Measurements from ENCODE around the gene NEDD9.

Gene NEDD9

DNA sequence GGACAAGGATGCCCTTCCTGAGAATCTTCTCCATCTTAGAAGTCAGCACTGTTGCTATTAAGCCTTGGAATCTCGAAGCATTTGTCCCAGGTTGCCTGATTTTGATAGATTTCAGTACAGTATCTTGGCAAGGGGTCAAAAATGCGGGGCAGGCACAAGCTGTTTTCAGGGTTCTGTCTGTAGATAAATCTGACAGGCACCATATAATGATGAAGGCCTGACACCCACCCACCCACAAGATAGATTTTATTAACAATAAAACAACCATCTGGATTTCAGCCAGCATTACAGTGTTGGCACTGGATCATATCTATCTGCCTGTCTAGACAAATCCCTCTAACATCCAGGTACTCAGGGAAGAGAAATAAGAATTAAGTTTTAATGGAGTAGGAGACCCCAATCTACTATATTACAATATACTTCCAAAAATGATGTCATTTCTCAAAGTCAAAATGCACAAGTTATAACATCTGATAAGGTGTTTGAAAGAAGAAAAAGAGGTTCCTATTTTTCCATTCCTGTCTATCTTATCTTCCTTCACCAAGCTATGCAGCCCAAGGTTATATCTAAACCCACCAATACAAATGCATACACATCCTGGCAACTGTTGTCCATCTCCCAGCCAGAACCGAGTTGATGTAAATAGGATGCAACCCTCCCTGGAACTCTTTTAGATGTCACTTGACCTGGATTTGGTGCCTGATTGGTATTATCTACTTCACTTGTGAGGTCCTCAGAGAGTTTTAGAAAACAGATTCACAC is 10.7 kb downstream of the NEDD9 start:
- Histone ChIP-seq H3K27me3 (ENCODE audit: insufficient read depth, low read depth, severe bottlenecking) (no peaks in the 10 kb centered on the region), H3K27ac (no peak overlapping the region)

DNA sequence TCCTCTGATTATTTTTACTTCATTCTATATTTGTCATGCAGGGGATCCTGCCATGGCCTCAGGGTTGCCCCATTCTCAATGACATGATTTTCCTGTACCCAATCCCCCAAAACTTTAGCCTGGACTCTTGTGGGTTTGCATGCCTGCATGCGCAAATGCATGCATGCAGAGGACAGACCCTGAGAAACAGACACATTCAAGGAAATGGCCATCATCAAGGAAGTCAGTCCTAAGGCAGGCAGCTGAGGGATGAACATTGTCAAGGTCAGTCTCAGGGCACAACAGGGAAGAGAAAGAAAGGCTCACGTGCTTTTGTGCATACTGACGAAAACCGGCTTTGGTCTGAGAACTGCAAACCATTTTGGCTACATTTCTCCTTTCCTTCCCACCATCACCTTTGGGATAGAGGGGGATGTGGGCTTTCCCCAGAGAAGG is 13.1 kb downstream of the NEDD9 start:
- TF ChIP-seq, protein P1, sequence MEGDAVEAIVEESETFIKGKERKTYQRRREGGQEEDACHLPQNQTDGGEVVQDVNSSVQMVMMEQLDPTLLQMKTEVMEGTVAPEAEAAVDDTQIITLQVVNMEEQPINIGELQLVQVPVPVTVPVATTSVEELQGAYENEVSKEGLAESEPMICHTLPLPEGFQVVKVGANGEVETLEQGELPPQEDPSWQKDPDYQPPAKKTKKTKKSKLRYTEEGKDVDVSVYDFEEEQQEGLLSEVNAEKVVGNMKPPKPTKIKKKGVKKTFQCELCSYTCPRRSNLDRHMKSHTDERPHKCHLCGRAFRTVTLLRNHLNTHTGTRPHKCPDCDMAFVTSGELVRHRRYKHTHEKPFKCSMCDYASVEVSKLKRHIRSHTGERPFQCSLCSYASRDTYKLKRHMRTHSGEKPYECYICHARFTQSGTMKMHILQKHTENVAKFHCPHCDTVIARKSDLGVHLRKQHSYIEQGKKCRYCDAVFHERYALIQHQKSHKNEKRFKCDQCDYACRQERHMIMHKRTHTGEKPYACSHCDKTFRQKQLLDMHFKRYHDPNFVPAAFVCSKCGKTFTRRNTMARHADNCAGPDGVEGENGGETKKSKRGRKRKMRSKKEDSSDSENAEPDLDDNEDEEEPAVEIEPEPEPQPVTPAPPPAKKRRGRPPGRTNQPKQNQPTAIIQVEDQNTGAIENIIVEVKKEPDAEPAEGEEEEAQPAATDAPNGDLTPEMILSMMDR (IDR thresholded peaks at IDR 0.05; ENCODE audit: low read depth, low read length): no peak
- Histone ChIP-seq H3K27me3 (ENCODE audit: insufficient read depth, low read depth, severe bottlenecking) (no peaks in the 10 kb centered on the region), H3K27ac (no peak overlapping the region), H3K9me3 (ENCODE audit: severe bottlenecking) (no peaks in the 10 kb centered on the region), H3K4me3 (ENCODE audit: low read depth, low read length) (no peak overlapping the region), H3K36me3 (no peaks in the 10 kb centered on the region)
- DNase-seq: no peak

More for the DNA sequence above, 10.7 kb downstream of the NEDD9 start:
- no peak for DNase-seq
- TF ChIP-seq, protein P1 (IDR thresholded peaks at IDR 0.05; ENCODE audit: low read depth, low read length): no peak
- H3K9me3 ChIP-seq (ENCODE audit: severe bottlenecking): no peaks in the 10 kb centered on the region
- H3K36me3 ChIP-seq: no peaks in the 10 kb centered on the region
- H3K4me3 ChIP-seq (ENCODE audit: low read depth, low read length): no peak overlapping the region

DNA sequence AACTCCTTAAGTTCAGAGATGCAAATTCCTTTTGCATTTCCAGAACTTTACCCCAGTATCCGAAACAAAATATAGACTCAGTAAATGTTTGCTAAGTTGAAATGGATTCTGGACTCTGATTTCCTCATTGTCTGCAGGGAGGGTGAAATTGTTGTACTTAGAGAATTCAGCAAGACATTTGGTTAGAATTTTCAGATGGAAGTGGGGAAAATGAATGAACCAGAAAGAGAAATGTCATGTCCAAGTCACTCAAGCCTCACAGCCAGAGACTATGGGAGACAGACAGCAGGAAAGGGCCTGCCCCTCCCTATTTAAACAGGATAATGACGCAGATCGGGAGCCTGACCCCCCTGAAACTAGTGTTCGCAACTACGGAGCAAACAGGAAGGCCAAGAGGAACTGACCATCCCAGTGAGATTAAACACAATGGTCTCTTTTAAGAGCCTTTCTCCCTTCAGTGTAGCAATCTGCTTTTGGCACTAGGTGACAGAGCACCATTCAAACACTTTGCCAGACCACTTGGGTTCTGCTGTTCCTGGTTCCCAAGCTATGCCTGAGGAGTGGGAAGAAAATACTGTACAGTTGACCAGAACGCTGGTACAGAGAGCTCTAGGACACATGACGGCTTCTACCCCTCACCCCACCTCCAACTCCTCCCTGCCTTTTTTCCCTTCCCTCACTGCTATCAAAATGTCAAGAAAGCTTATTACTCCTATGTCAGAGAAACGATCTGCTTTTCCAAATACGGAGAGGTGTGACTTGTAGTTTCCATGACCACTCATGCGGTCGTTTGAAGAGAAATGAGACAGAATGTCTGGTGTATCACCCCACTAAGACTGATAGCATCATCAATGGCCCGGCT is 13.7 kb downstream of the NEDD9 start:
- H3K27ac ChIP-seq: no peak overlapping the region
- no peak for DNase-seq
- TF ChIP-seq, protein P1 (IDR thresholded peaks at IDR 0.05; ENCODE audit: low read depth, low read length): no peak
- H3K36me3 ChIP-seq: no peaks in the 10 kb centered on the region
- no peaks in the 10 kb centered on the region for H3K27me3 ChIP-seq (ENCODE audit: insufficient read depth, low read depth, severe bottlenecking)
- no peaks in the 10 kb centered on the region for H3K9me3 ChIP-seq (ENCODE audit: severe bottlenecking)
- H3K4me3 ChIP-seq (ENCODE audit: low read depth, low read length): no peak overlapping the region

DNA sequence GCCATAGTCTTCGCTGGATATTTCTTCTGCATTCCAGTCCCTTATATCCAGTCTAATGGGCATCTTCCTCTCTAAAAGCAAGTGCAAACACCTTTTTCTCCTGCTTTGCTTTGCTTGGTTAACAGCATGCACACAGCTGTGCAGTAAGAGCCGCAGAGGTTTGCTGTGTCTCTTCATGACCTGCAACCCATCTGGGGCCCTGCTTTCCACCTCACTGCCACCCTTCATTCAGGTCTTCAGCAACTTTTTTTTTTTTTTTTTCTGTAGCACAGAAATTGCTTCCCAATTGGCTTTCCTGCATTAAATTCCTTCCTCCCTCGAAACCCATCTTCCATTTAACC is 14.4 kb downstream of the NEDD9 start:
- H3K9me3 ChIP-seq (ENCODE audit: severe bottlenecking): no peaks in the 10 kb centered on the region
- no peaks in the 10 kb centered on the region for H3K27me3 ChIP-seq (ENCODE audit: insufficient read depth, low read depth, severe bottlenecking)
- H3K36me3 ChIP-seq: no peaks in the 10 kb centered on the region
- H3K4me3 ChIP-seq (ENCODE audit: low read depth, low read length): no peak overlapping the region
- H3K27ac ChIP-seq: no peak overlapping the region
- TF ChIP-seq, protein P1 (IDR thresholded peaks at IDR 0.05; ENCODE audit: low read depth, low read length): no peak
- DNase-seq: no peak

GRCh38 chr6:11217360-11218101 is 14.9 kb downstream of the NEDD9 start:
- H3K27ac ChIP-seq: no peak overlapping the region
- DNase-seq: no peak
- no peaks in the 10 kb centered on the region for H3K27me3 ChIP-seq (ENCODE audit: insufficient read depth, low read depth, severe bottlenecking)
- H3K4me3 ChIP-seq (ENCODE audit: low read depth, low read length): no peak overlapping the region
- TF ChIP-seq, protein P1 (IDR thresholded peaks at IDR 0.05; ENCODE audit: low read depth, low read length): no peak
- no peaks in the 10 kb centered on the region for H3K9me3 ChIP-seq (ENCODE audit: severe bottlenecking)
- H3K36me3 ChIP-seq: no peaks in the 10 kb centered on the region

Data from WERI-Rb-1 (cell line).